Gastroesophageal sphincter (tissue), 3 donors: Measurements from ENCODE around the gene CMTM7.

ENCODE experiments used
- POLR2AphosphoS5 ChIP-seq: sonication (generic); formaldehyde crosslinking; IDR thresholded peaks from one replicate; pipeline ENCODE4 v1.6.1; 2017; ENCODE audit warnings: antibody characterized with exemption
- TF ChIP-seq, protein P1 (sequence below), 4 experiments: fragments of 200-600 bp in 2 of 4; fragments of 450-650 bp in 2 of 4; sonication (generic) in 1 of 4; IDR thresholded peaks; one replicate each; pipeline ENCODE4 v1.5.1; 2017 to 2019; ENCODE audit warnings: antibody characterized with exemption in 4 of 4, mild to moderate bottlenecking in 2 of 4, moderate library complexity in 2 of 4

DNA sequence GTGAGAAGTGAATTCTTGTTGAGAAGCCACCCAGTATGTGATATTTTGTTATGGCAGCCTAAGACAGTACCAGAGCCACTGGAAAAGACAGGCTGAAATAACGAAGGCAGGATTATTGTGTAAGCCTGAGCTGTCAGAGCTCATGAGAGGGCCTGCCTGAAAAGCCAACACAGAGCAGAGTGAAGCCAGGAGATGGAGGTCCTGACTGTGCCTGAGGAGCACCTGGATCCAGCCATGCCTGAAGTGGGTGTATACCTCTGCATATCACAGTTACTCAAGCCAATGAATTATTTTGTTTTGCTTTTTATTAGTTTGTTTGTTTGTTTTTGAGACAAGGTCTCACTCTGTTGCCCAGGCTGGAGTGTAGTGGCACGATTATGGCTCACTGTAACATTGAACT, 4.1 kb upstream of the CMTM7 start:
- TF ChIP-seq POLR2AphosphoS5, result no peak
- TF ChIP-seq, protein P1, sequence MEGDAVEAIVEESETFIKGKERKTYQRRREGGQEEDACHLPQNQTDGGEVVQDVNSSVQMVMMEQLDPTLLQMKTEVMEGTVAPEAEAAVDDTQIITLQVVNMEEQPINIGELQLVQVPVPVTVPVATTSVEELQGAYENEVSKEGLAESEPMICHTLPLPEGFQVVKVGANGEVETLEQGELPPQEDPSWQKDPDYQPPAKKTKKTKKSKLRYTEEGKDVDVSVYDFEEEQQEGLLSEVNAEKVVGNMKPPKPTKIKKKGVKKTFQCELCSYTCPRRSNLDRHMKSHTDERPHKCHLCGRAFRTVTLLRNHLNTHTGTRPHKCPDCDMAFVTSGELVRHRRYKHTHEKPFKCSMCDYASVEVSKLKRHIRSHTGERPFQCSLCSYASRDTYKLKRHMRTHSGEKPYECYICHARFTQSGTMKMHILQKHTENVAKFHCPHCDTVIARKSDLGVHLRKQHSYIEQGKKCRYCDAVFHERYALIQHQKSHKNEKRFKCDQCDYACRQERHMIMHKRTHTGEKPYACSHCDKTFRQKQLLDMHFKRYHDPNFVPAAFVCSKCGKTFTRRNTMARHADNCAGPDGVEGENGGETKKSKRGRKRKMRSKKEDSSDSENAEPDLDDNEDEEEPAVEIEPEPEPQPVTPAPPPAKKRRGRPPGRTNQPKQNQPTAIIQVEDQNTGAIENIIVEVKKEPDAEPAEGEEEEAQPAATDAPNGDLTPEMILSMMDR (IDR thresholded peaks at IDR 0.05), result no peak
